ENCODE results near the gene GRK1. TPM values are rescaled to one million over a fixed set of nuclear protein-coding genes. Genes with fewer than 3 reads are reported as not detected.
A peak's percentile ranks its signal among the peaks of the same experiment; 100 is the strongest.

GRK1 gene
- total and polyA plus RNA-seq, 11 donors = 0.08 to 1.3 (median 0.16) TPM; not detected in 3

DNA sequence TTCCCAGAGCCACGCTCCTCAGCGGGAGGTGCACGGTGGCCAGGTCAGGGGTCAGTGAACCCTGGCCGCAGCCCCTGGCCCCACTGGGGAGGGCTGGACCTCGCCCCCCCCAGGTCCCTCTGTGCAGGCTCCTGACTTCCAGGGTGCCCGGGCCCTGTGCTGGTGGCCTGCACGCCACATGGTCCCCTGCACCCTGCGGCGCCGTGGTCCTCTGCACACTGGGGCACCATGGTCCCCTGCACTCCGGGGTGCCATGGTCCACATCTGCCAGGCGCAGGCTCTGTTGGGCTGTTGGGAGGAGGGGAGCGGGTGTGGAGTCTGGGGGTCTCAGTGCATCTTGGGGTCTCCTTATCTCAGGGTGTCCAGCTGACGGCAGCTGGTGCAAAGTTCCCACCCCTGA, 68.7 kb downstream of the GRK1 start:
- TF ChIP-seq, protein P1, sequence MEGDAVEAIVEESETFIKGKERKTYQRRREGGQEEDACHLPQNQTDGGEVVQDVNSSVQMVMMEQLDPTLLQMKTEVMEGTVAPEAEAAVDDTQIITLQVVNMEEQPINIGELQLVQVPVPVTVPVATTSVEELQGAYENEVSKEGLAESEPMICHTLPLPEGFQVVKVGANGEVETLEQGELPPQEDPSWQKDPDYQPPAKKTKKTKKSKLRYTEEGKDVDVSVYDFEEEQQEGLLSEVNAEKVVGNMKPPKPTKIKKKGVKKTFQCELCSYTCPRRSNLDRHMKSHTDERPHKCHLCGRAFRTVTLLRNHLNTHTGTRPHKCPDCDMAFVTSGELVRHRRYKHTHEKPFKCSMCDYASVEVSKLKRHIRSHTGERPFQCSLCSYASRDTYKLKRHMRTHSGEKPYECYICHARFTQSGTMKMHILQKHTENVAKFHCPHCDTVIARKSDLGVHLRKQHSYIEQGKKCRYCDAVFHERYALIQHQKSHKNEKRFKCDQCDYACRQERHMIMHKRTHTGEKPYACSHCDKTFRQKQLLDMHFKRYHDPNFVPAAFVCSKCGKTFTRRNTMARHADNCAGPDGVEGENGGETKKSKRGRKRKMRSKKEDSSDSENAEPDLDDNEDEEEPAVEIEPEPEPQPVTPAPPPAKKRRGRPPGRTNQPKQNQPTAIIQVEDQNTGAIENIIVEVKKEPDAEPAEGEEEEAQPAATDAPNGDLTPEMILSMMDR (IDR thresholded peaks at IDR 0.05) = no peak
- no peak for TF ChIP-seq POLR2A (IDR thresholded peaks at IDR 0.05)
- intact Hi-C loops (cut with DNase I) = no loop called here
- no peaks in the 10 kb centered on the region for H3K9me3 ChIP-seq
- no peak overlapping the region for H3K4me3 ChIP-seq
- H3K27ac ChIP-seq = no peak overlapping the region
- 71 to 89% (median 89%) methylated on average over 1 to 14 of the region's 14 CpGs; no CpG with 5 or more reads in 1 of the 4 donors for WGBS, 4 donors
- no peak for ATAC-seq
- H3K4me1 ChIP-seq = no peaks in the 10 kb centered on the region
- H3K36me3 ChIP-seq = no peaks in the 10 kb centered on the region
- DNase-seq = peak in 1 of 5 donors; percentile 54
- peaks cover 0 to 15% (median 0%) of the 10 kb centered on the region in 9 donors for H3K27me3 ChIP-seq

DNA sequence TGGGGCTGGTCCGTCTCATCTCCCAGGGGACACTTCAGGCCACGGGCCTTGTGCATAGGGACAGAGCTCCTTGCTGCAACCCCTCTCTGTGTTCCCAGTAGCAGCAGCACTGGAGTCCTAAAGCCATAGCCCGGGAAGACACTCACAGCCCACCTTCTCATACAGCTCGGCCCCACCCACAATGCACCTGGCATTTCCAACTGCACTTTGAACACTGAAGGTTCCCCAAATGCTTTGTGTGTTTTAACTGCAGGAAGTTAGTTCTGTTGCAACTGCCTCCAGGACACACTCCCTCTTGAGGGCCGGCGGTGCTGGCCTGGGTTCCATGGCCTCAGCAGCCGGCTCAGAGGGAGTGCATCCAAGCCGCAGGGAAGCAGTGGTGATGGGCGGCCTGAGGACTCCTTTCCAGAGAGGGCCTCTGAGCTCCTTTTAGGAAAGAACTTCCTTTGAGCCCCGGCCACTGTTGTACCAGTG, 69.3 kb downstream of the GRK1 start:
- Histone ChIP-seq H3K4me3 (no peak overlapping the region), H3K36me3 (no peaks in the 10 kb centered on the region), H3K27me3 (peaks cover 0 to 15% (median 0%) of the 10 kb centered on the region in 9 donors), H3K4me1 (peaks cover 0 to 2% (median 0%) of the 10 kb centered on the region in 12 donors), H3K9me3 (no peaks in the 10 kb centered on the region), H3K27ac (no peak overlapping the region)
- 64 to 73% (median 68%) methylated on average over 10 of the region's 10 CpGs for WGBS, 4 donors
- no peak for ATAC-seq
- DNase-seq = no peak
- intact Hi-C loops (cut with DNase I) = no loop called here
- TF ChIP-seq, protein P1 (IDR thresholded peaks at IDR 0.05) = no peak
- no peak for TF ChIP-seq POLR2A (IDR thresholded peaks at IDR 0.05)

DNA sequence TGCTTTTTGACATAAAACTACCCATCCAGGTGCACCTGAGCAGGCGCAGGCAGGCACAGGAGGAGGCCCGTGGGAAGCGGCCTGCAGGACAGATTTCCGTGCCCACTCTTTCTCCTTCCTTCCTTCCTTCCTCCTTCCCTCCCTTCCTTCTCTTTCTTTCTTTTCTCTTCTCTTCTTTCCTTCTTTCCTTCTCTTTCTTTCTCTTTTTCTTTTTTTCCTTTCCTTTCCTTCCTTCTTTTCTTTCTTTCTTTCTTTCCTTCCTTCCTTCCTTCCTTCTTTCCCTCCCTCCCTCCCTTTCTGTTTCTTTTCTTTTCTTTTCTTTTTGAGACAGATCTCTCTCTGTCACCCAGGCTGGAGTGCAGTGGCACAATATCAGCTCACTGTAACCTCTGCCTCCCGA, 70.8 kb downstream of the GRK1 start:
- H3K27ac ChIP-seq = no peak overlapping the region
- H3K27me3 ChIP-seq = peaks cover 0 to 15% (median 0%) of the 10 kb centered on the region in 9 donors
- H3K36me3 ChIP-seq = no peaks in the 10 kb centered on the region
- ATAC-seq (no peak), DNase-seq (peak in 1 of 5 donors; percentile 44)
- peaks cover 0 to 17% (median 0%) of the 10 kb centered on the region in 12 donors for H3K4me1 ChIP-seq
- WGBS, 4 donors = 75 to 83% (median 76%) methylated on average over 5 of the region's 5 CpGs
- H3K9me3 ChIP-seq = no peaks in the 10 kb centered on the region
- no peak for TF ChIP-seq POLR2A (IDR thresholded peaks at IDR 0.05)
- TF ChIP-seq, protein P1 (IDR thresholded peaks at IDR 0.05) = no peak
- H3K4me3 ChIP-seq = no peak overlapping the region
- intact Hi-C loops (cut with DNase I) = no loop called here

DNA sequence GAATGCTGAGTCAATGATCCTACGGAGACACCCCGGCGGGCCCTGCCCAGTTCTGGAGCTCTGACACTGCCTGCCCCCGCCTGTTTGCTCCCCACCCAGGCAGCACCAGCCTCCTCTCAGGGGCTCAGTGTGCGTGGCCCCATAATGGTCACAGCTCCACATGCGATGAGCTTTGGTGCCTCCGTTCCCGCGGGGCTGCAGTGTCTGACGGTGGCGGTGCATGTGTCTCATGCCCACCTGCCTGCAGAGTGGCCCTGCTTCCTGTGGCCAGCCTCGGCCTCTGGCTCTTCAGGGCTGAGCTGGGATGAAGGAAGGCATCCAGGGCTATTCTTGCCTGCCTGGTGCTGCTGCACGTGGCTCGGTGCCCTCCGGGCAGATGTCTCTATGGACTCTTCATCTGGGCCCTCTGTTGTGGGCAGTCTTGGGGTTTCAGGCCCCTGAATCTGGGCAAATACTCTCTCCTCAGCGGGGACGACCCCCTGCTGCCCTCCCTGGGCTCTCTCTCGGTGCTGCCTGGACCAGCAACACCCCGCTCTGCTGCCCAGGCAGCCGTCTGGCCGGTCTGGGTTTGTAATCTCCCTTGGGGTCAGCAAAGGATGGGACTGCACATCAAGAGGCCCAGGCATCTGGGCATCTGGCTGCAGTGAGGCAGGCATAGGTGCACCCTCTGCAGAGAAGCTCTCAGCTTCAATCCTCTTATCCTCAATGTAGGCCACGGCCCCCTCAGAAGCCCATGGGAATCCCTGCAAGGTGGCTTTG, 72.7 kb downstream of the GRK1 start:
- H3K27me3 ChIP-seq = peaks cover 0 to 15% (median 0%) of the 10 kb centered on the region in 9 donors
- H3K27ac ChIP-seq = no peak overlapping the region
- no peak overlapping the region for H3K4me3 ChIP-seq
- DNase-seq (peak in 1 of 5 donors; percentile 51), ATAC-seq (peak in 1 of 4 donors; percentile 14)
- intact Hi-C loops (cut with DNase I) = no loop called here
- 83 to 89% (median 88%) methylated on average over 13 to 22 of the region's 22 CpGs for WGBS, 4 donors
- TF ChIP-seq, protein P1 (IDR thresholded peaks at IDR 0.05) = no peak
- no peak for TF ChIP-seq POLR2A (IDR thresholded peaks at IDR 0.05)
- peaks cover 0 to 17% (median 0%) of the 10 kb centered on the region in 12 donors for H3K4me1 ChIP-seq
- H3K36me3 ChIP-seq = no peaks in the 10 kb centered on the region
- no peaks in the 10 kb centered on the region for H3K9me3 ChIP-seq

Data from heart left ventricle (tissue), 16 donors.